ENCODE data around the gene ITIH3. TPM values are rescaled to one million over a fixed set of nuclear protein-coding genes. Genes with fewer than 3 reads are reported as not detected.

The ITIH3 gene
- total RNA-seq, 1 experiment from 2014 or later = 0.67 TPM

GRCh38 chr3:52816654-52817053 lies 22.1 kb downstream of the ITIH3 start:
- ChIA-PET CTCF (interaction anchor here (0.6 kb wide), 1 partner anchor 267 kb away, joined by 3 read pairs; no protein-coding TSS in a partner anchor), POLR2A (no interaction called here)
- H3K27me3 ChIP-seq (ENCODE audit: control insufficient read depth, insufficient read depth, low read length) = no peaks in the 10 kb centered on the region
- TF ChIP-seq CTCF (IDR thresholded peaks at IDR 0.05) (no peak), REST (IDR thresholded peaks at IDR 0.05; ENCODE audit: insufficient read depth in 1 of 2, low read depth in 2 of 2, low read length in 1 of 2) (no peak), TCF7L2 (IDR thresholded peaks at IDR 0.05; ENCODE audit: low read depth, low read length) (no peak), SIN3A (IDR thresholded peaks at IDR 0.05; ENCODE audit: borderline replicate concordance, insufficient read depth, low read depth, low read length) (no peak), POLR2AphosphoS5 (IDR thresholded peaks at IDR 0.05; ENCODE audit: low read depth, low read length) (no peak)
- no peak overlapping the region for H3K4me3 ChIP-seq (ENCODE audit: low read depth in 2 of 2, low read length in 2 of 2)
- BruUV-seq (replicated peaks) = no TSS peak
- intact Hi-C loops (cut with micrococcal nuclease; ENCODE audit: unreplicated experiment) = no loop called here
- no peak overlapping the region for H3K27ac ChIP-seq (ENCODE audit: low read length)
- in situ Hi-C loops (cut with HindIII; ENCODE audit: low pct_unique_long_range_greater_than_20kb, low sequenced_read_pairs) = no loop called here
- H3K9me3 ChIP-seq (ENCODE audit: control insufficient read depth, insufficient read depth, low read depth, low read length) = no peaks in the 10 kb centered on the region
- ATAC-seq (no peak), DNase-seq (ENCODE audit: low read depth, low spot score) (no peak)
- H3K36me3 ChIP-seq (ENCODE audit: control insufficient read depth, insufficient read depth, low read length) = no peaks in the 10 kb centered on the region
- H3K4me1 ChIP-seq (ENCODE audit: control insufficient read depth, insufficient read depth, low read length) = no peaks in the 10 kb centered on the region

- ChIA-PET POLR2A (no interaction called here), CTCF (interaction anchor here (0.6 kb wide), 1 partner anchor 266 kb away, joined by 3 read pairs; no protein-coding TSS in a partner anchor)
- Histone ChIP-seq H3K4me3 (ENCODE audit: low read depth in 2 of 2, low read length in 2 of 2) (no peak overlapping the region), H3K27ac (ENCODE audit: low read length) (no peak overlapping the region), H3K27me3 (ENCODE audit: control insufficient read depth, insufficient read depth, low read length) (no peaks in the 10 kb centered on the region), H3K36me3 (ENCODE audit: control insufficient read depth, insufficient read depth, low read length) (no peaks in the 10 kb centered on the region), H3K4me1 (ENCODE audit: control insufficient read depth, insufficient read depth, low read length) (no peaks in the 10 kb centered on the region), H3K9me3 (ENCODE audit: control insufficient read depth, insufficient read depth, low read depth, low read length) (no peaks in the 10 kb centered on the region)
- ATAC-seq (no peak), DNase-seq (ENCODE audit: low read depth, low spot score) (no peak)
- in situ Hi-C loops (cut with HindIII; ENCODE audit: low pct_unique_long_range_greater_than_20kb, low sequenced_read_pairs) (no loop called here), intact Hi-C loops (cut with micrococcal nuclease; ENCODE audit: unreplicated experiment) (no loop called here)
- no TSS peak for BruUV-seq (replicated peaks)
- no peak for TF ChIP-seq POLR2AphosphoS5 (IDR thresholded peaks at IDR 0.05; ENCODE audit: low read depth, low read length)
- TF ChIP-seq TCF7L2 (IDR thresholded peaks at IDR 0.05; ENCODE audit: low read depth, low read length) = no peak
- TF ChIP-seq CTCF (IDR thresholded peaks at IDR 0.05) = no peak
- TF ChIP-seq REST (IDR thresholded peaks at IDR 0.05; ENCODE audit: insufficient read depth in 1 of 2, low read depth in 2 of 2, low read length in 1 of 2) = no peak
- no peak for TF ChIP-seq SIN3A (IDR thresholded peaks at IDR 0.05; ENCODE audit: borderline replicate concordance, insufficient read depth, low read depth, low read length)
Measured at GRCh38 chr3:52817221-52817620, 22.6 kb downstream of the ITIH3 start.
